ENCODE data around the gene TFEC.

DNA sequence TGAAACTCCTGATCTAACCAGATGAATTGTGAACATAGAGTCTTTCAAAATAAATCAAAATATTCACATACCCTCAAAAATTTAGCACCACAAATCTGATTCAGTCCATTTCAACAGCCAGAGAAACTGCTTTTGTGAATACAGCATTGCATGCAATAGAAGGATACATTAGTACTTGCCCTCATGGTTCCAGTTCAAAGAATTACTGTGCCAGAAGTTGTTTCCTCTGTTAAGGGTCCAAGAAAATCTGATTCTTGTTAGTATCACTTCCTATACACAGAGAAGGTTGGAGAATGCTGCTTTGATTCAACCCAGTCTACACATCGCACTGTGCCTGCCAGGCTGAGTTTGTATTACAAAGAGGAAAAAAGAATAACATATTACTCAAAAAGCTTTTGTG, 115.6 kb downstream of the TFEC start:
- TF ChIP-seq, protein P1, sequence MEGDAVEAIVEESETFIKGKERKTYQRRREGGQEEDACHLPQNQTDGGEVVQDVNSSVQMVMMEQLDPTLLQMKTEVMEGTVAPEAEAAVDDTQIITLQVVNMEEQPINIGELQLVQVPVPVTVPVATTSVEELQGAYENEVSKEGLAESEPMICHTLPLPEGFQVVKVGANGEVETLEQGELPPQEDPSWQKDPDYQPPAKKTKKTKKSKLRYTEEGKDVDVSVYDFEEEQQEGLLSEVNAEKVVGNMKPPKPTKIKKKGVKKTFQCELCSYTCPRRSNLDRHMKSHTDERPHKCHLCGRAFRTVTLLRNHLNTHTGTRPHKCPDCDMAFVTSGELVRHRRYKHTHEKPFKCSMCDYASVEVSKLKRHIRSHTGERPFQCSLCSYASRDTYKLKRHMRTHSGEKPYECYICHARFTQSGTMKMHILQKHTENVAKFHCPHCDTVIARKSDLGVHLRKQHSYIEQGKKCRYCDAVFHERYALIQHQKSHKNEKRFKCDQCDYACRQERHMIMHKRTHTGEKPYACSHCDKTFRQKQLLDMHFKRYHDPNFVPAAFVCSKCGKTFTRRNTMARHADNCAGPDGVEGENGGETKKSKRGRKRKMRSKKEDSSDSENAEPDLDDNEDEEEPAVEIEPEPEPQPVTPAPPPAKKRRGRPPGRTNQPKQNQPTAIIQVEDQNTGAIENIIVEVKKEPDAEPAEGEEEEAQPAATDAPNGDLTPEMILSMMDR (IDR thresholded peaks at IDR 0.05) = no peak
- no peak for TF ChIP-seq POLR2A (IDR thresholded peaks at IDR 0.05)

Measured in vagina (tissue), 2 donors.